ENCODE data around the gene PCK1. TPM values are rescaled to one million over a fixed set of nuclear protein-coding genes. Genes with fewer than 3 reads are reported as not detected.

PCK1 gene
- total RNA-seq, 4 donors from 2014 or later = 16.1 to 131 (median 65.2) TPM

GRCh38 chr20:57548177-57549058 is 12.5 kb upstream of the PCK1 start:
- WGBS, 2 donors = 68 to 72% methylated on average over 21 of the region's 21 CpGs
- Histone ChIP-seq H3K27ac (no peak overlapping the region), H3K4me3 (no peak overlapping the region), H3K27me3 (peaks cover 0 to 16% of the 10 kb centered on the region in 2 donors), H3K9me3 (no peaks in the 10 kb centered on the region), H3K4me1 (peaks cover 0 to 7% (median 0%) of the 10 kb centered on the region in 4 donors), H3K36me3 (no peaks in the 10 kb centered on the region)
- TF ChIP-seq EP300 (IDR thresholded peaks at IDR 0.05) (no peak), POLR2A (IDR thresholded peaks at IDR 0.05) (no peak)
- TF ChIP-seq, protein P1, sequence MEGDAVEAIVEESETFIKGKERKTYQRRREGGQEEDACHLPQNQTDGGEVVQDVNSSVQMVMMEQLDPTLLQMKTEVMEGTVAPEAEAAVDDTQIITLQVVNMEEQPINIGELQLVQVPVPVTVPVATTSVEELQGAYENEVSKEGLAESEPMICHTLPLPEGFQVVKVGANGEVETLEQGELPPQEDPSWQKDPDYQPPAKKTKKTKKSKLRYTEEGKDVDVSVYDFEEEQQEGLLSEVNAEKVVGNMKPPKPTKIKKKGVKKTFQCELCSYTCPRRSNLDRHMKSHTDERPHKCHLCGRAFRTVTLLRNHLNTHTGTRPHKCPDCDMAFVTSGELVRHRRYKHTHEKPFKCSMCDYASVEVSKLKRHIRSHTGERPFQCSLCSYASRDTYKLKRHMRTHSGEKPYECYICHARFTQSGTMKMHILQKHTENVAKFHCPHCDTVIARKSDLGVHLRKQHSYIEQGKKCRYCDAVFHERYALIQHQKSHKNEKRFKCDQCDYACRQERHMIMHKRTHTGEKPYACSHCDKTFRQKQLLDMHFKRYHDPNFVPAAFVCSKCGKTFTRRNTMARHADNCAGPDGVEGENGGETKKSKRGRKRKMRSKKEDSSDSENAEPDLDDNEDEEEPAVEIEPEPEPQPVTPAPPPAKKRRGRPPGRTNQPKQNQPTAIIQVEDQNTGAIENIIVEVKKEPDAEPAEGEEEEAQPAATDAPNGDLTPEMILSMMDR (IDR thresholded peaks at IDR 0.05) = no peak
- DNase-seq (ENCODE audit: low spot score in 2 of 2) = no peak

- H3K4me3 ChIP-seq = no peak overlapping the region
- 91 to 92% methylated on average over 6 of the region's 6 CpGs for WGBS, 2 donors
- no peaks in the 10 kb centered on the region for H3K9me3 ChIP-seq
- H3K27ac ChIP-seq = no peak overlapping the region
- H3K36me3 ChIP-seq = no peaks in the 10 kb centered on the region
- no peaks in the 10 kb centered on the region for H3K4me1 ChIP-seq
- no peak for DNase-seq (ENCODE audit: low spot score in 2 of 2)
- TF ChIP-seq EP300 (IDR thresholded peaks at IDR 0.05) (no peak), POLR2A (IDR thresholded peaks at IDR 0.05) (no peak)
- TF ChIP-seq, protein P1 (IDR thresholded peaks at IDR 0.05) = no peak
- peaks cover 0 to 32% of the 10 kb centered on the region in 2 donors for H3K27me3 ChIP-seq
Observed at GRCh38 chr20:57552471-57552870, 8.4 kb upstream of the PCK1 start.

DNA sequence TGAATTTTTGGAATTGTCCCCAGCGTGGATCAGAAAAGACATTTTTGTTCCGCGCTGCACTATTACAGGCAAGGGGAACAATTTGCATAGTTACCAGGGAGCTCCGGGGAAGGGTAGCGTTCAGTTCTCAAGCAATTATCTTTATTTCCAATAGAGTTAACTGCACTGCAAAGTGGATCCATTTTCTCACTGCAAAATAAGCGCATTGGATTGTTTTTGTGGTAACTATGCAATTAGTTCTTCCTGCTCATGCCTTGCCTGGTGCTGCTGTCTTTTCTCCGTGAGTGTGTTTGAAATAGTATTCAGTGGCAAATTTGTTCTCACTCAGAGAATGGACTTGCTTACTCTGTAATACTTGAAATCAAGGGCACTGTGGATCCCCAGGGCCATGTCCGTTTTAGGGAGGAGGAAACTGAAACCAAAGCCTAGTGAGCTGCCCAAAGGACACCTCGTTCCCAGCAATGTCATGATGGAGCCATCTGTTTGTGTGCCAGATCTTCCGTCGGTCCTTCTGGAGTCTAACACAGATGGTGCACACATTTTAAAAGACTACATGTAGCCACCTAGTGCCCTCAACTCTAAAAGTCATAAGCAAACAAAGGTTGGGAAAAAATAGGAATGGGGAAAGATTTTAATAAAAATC is 7.4 kb upstream of the PCK1 start:
- Histone ChIP-seq H3K27me3 (peaks cover 0 to 40% of the 10 kb centered on the region in 2 donors), H3K4me1 (no peaks in the 10 kb centered on the region), H3K4me3 (no peak overlapping the region), H3K36me3 (no peaks in the 10 kb centered on the region), H3K27ac (no peak overlapping the region), H3K9me3 (no peaks in the 10 kb centered on the region)
- TF ChIP-seq POLR2A (IDR thresholded peaks at IDR 0.05) = no peak
- no peak for TF ChIP-seq EP300 (IDR thresholded peaks at IDR 0.05)
- TF ChIP-seq, protein P1 (IDR thresholded peaks at IDR 0.05) = no peak
- DNase-seq (ENCODE audit: low spot score in 2 of 2) = no peak
- WGBS, 2 donors = 75 to 77% methylated on average over 11 of the region's 11 CpGs

- TF ChIP-seq EP300 (IDR thresholded peaks at IDR 0.05) = no peak
- TF ChIP-seq, protein P1 (IDR thresholded peaks at IDR 0.05) = no peak
- TF ChIP-seq POLR2A (IDR thresholded peaks at IDR 0.05) = no peak
- no peak for DNase-seq (ENCODE audit: low spot score in 2 of 2)
- 75% methylated on average over 11 of the region's 11 CpGs for WGBS, 2 donors
Observed at GRCh38 chr20:57555457-57556184, 5.3 kb upstream of the PCK1 start.

More at GRCh38 chr20:57555457-57556184, 5.3 kb upstream of the PCK1 start:
- H3K4me3 ChIP-seq = no peak overlapping the region
- peaks cover 0 to 2% (median 0%) of the 10 kb centered on the region in 4 donors for H3K4me1 ChIP-seq
- peaks cover 0 to 45% of the 10 kb centered on the region in 2 donors for H3K27me3 ChIP-seq
- H3K9me3 ChIP-seq = no peaks in the 10 kb centered on the region
- H3K36me3 ChIP-seq = no peaks in the 10 kb centered on the region
- no peak overlapping the region for H3K27ac ChIP-seq

Data from tibial nerve (tissue), 4 donors.